ENCODE data around the gene FSIP2. TPM values are rescaled to one million over a fixed set of nuclear protein-coding genes. Genes with fewer than 3 reads are reported as not detected.

Gene FSIP2
- total and polyA plus RNA-seq, 2 of the 8 experiments (the other 6 are each of a cell fraction or from before 2014, with no cell fraction given) = 0.47 to 1.4 TPM

GRCh38 chr2:185817991-185818390 is 79.4 kb downstream of the FSIP2 start:
- no peak for FAIRE-seq
- no peaks in the 10 kb centered on the region for H3K79me1 ChIP-seq (ENCODE audit: low read depth, low read length)
- H3K4me3 ChIP-seq (ENCODE audit: extremely low read depth in 1 of 4, insufficient read depth in 2 of 4, low read depth in 3 of 4, low read length in 4 of 4) = no peak overlapping the region
- DNase-seq (ENCODE audit: low read depth in 1 of 2, low spot score in 2 of 2) = no peak
- H3K9ac ChIP-seq (replicated peaks in 1 of 4; ENCODE audit: extremely low read depth in 1 of 4, low read depth in 3 of 4, low read length in 3 of 4) = no peak overlapping the region
- no peak overlapping the region for H2BK15ac ChIP-seq (ENCODE audit: low read length)
- no peak overlapping the region for H2AK5ac ChIP-seq (ENCODE audit: low read depth, low read length)
- H3K56ac ChIP-seq (replicated peaks; ENCODE audit: insufficient read length, low read depth, low read length) = no peak overlapping the region
- no peak overlapping the region for H2BK20ac ChIP-seq (ENCODE audit: low read length)
- H3K27me3 ChIP-seq (replicated peaks in 1 of 4; ENCODE audit: control insufficient read depth in 3 of 4, extremely low read depth in 1 of 4, insufficient read depth in 3 of 4, low read length in 3 of 4) = no peaks in the 10 kb centered on the region
- H3K23ac ChIP-seq (ENCODE audit: insufficient read length) = no peak overlapping the region
- H3K9me3 ChIP-seq (ENCODE audit: insufficient read depth in 2 of 2, low read depth in 1 of 2, low read length in 1 of 2) = no peaks in the 10 kb centered on the region; a peak in 1 of 4 replicates
- no peak overlapping the region for H4K8ac ChIP-seq (ENCODE audit: extremely low read depth, insufficient read depth, low read length)
- H3K27ac ChIP-seq (ENCODE audit: low read depth, low read length) = no peak overlapping the region
- H3K36me3 ChIP-seq (ENCODE audit: control insufficient read depth in 2 of 4, insufficient read depth in 4 of 4, low read length in 3 of 4) = no peaks in the 10 kb centered on the region
- no peak overlapping the region for H4K5ac ChIP-seq (ENCODE audit: insufficient read length, low read depth, low read length)
- H2BK5ac ChIP-seq (ENCODE audit: low read depth, low read length) = no peak overlapping the region
- no peak overlapping the region for H3K14ac ChIP-seq (ENCODE audit: insufficient read length)
- TF ChIP-seq TAF1 (IDR thresholded peaks at IDR 0.05; ENCODE audit: low read depth, low read length) = no peak
- no peaks in the 10 kb centered on the region for H3K23me2 ChIP-seq (ENCODE audit: low read depth, low read length)
- H3K4me2 ChIP-seq (ENCODE audit: insufficient read depth in 1 of 2, low read depth in 2 of 2, low read length in 2 of 2) = no peak overlapping the region
- no peaks in the 10 kb centered on the region for H4K20me1 ChIP-seq (replicated peaks in 1 of 2; ENCODE audit: control insufficient read depth in 1 of 2, insufficient read depth in 2 of 2, low read length in 2 of 2)
- H3K79me2 ChIP-seq (ENCODE audit: control insufficient read depth in 1 of 2, insufficient read depth in 2 of 2, low read length in 2 of 2) = no peaks in the 10 kb centered on the region
- no peak overlapping the region for H2AFZ ChIP-seq (ENCODE audit: low read length)
- H3K4me1 ChIP-seq (replicated peaks in 1 of 4; ENCODE audit: control insufficient read depth in 3 of 4, insufficient read depth in 4 of 4, low read length in 3 of 4) = no peaks in the 10 kb centered on the region
- no peak overlapping the region for H2BK120ac ChIP-seq (replicated peaks; ENCODE audit: low read depth, low read length)
- CTCF ChIA-PET (ENCODE audit: partially characterized antibody) = interaction anchor here (0.6 kb wide), 1 partner anchor 12 kb away, joined by 3 read pairs; no protein-coding TSS in a partner anchor
- no peak overlapping the region for H2BK12ac ChIP-seq (ENCODE audit: low read depth, low read length)
- H3K18ac ChIP-seq (ENCODE audit: extremely low read depth, low read length) = no peak overlapping the region
- no peak overlapping the region for H4K91ac ChIP-seq (replicated peaks; ENCODE audit: insufficient read length, low read length)
- no peak overlapping the region for H3K4ac ChIP-seq (replicated peaks; ENCODE audit: insufficient read length, low read depth, low read length)
- POLR2A ChIA-PET (ENCODE audit: partially characterized antibody) = no interaction called here

All from H1 (cell line).